Activated CD4-positive, CD25-positive, alpha-beta regulatory T cell (primary cell): ENCODE data around the gene LGR6.
A peak's percentile ranks its signal among the peaks of the same experiment; 100 is the strongest.

ENCODE experiments used
- DNase-seq, 4 experiments: peaks; one replicate each; lab custom pipeline; 2025; lab: John Stamatoyannopoulos, UW

Gene LGR6

DNA sequence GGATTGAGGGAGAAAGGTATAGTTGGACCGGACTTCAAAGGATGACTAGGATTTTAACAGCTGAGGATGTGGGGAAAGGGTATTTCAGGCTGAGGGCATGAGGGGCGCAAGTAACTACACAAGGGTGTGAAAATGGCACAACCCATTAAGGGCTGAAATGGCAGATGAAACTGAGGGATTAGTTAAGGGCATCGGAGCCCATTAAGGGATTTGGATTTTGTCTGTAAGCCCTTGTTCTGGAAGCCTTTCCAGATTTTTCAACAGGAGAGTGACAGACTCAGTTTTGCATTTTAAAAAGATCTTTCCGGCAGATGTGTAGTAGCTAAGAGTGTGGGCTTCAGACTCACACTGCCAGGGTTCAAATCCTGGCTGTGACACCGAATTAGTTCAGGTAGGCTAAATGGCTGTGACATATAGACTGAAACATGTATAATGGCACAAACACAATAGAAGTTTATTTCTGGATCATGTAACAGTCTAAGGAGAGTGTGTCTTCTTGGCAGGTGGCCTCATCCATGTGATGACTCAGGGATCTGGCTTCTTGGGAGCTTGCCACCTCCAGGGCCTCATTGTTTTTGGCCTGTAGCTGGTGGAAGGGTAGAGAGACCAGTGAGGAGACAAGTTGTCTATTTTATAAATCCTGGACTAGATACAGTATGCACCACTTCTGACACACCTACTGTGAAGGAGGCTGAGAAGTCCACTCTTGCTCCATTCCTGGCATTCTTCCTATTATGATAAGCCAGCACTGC, 98.5 kb downstream of the LGR6 start:
- DNase-seq = no peak

DNA sequence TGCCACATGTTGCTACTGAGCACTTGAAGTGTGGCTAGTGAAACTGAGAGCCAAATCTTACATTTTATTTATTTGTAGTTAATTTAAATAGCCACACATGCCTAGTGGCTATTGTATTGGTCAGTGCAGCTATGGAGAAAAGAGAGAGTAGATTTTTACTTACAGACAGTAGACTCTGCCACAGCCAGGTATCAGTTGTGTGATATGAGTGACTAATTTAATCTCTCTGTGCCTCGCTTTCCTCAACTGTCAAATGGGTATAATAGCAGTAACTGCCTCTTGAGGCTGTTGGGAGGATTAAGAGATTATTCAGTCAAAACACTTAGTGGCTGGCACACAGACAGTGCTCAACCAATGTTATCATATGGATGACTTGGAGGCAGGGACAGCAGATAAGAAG, 99.2 kb downstream of the LGR6 start:
- DNase-seq = no peak

DNA sequence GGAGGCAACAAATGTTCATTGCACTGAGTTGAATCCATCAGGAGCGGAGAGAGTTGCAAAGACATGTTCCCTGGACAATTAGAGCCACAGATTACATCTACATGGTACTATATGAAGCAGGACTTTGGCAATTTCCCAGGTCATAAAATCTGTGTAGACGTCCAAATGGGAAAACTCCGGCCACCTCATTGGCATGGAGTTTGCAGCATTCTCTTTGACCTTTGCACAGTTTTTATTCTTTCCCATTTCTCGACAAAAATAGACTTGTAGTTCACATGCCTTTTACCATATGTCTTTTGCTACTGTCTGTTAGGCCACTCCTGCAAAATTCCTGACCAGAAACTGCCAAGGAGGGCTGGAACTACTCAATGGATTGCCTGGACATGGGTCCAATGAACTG, 100.0 kb downstream of the LGR6 start:
- no peak for DNase-seq

DNA sequence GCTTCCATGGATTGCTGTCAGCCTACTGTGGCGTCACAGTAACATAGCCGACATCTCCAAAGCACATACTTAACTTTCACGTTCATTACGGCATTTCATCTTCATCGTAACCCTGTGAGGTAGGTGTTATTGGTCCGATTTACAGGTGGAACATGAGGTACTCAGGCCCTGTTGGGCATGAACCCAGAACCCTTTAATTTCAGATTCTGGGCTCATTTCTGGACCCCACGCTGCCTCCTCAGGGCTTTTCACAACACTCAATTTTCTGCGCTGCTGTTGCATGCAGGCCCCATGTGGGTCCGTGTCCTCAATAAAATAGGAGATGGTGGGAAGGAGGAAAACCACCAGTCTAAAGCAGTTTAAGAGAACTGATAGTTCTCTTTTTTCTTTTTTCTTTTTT, 108.6 kb downstream of the LGR6 start:
- DNase-seq = no peak

DNA sequence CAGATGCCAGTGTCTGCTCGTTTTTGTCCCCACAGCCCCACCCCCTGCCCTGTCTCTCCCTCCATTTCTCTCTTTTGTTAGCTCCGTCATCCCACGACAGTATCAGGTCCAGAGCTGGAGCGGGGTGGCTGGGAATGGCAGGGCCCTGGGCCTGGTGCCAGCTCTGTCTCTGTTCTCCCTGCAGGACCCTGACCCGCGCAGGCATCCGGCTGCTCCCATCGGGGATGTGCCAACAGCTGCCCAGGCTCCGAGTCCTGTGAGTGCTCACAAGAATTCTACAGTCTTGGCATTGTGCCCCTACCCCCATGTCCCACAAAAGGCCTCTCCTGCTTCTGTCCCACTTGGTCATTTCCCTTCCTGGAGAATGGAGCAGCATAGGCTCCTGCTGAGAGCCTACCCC, 110.8 kb downstream of the LGR6 start:
- no peak for DNase-seq

DNA sequence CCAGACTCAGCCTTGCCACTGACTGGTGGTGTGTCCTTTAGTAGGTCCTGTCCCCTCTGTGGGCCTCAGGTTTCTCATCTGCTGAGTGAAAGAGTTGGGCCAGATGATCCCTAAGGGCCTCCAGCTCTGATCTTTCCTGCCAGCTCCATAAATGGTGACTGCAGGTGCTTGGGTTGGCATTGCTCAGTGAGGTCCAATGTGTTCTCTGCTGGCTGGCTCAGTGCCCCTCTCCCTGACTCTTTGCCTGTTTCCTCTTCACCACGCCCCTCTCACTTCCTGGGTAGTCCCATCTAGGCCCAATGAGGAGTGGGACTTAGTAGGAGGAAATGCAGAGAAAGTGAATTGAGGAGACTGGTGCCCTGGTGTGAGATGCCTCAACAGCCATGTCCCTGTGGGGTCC, 111.6 kb downstream of the LGR6 start:
- no peak for DNase-seq

DNA sequence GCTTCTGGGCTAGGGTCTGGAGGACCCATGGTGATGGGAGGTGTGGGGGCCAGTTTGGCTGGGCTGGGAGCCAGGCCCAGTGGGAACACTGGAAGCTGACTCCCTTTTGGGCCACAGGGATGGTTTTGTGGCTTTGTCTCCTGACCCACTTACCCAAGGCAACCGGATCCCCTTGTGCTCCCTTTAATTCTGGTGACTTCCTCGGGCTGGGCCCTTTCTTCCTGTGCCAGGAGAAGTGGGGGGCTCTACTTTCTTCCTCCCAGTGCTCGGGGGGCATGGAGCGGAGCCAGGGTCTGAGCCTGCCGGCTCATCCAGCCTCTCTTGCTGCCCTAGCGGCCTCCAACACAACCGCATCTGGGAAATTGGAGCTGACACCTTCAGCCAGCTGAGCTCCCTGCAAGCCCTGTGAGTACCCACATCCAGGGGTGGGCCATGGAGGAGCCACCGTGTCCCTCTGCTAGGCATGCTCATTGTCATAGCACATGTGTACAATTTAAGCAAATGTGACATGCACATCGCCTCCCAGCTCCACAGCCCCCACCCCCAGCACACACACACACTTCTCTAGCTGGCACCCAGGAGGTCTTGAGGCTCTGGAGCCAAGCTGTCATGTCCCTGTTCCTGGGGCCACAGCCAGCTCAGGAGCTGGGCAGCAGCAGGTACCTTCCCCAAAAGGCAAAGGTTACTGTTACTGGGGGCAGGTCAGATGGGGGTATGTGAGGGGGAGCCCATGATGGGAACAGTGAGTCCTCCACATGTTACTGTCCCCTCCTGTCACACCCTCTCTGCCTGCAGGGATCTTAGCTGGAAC, 113.1 kb downstream of the LGR6 start:
- no peak for DNase-seq

DNA sequence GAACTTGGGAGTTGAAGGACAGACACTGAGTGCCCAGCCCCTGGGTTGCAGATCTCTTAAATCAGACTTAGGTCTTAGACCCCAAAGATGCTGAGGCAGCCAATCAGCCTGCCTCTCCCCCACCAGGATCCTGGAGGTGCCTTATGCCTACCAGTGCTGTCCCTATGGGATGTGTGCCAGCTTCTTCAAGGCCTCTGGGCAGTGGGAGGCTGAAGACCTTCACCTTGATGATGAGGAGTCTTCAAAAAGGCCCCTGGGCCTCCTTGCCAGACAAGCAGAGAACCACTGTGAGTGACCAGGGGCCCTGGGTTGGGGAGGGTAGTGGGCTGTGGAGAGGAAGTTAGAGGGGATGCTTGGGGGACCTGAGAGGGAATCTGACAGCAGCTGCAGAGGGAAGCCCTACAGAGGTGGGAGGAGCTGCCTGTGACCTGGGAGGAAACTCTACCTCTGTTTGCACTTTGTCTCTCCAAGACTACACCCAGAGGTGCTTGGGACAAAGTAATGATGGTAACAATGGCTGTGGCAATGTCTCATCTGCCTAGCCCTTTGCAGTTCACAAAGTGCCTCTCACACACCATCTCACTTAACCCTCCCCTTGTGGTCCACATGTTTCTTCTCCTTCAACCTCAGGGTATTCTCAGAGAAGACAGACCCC, 116.6 kb downstream of the LGR6 start:
- DNase-seq = no peak

DNA sequence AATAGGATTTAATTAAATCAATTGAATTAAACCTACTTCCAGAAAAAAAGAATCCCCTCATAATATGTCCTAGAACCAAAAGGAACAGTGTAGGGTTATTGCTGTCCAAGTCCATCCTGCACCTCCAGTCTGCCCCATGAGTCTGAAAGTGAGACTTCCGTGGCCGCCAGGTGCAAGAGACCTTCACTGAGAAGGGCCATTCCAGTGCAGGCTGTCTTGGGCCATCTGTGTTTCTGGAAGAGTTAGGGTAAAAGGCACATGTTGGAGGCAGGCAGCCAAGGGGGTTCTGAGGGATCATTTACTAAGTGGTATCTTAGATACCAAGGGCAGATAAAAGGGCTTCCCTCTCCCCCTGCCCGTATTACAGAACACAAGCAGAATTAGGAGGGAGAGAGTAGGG, 117.1 kb downstream of the LGR6 start:
- DNase-seq = no peak

DNA sequence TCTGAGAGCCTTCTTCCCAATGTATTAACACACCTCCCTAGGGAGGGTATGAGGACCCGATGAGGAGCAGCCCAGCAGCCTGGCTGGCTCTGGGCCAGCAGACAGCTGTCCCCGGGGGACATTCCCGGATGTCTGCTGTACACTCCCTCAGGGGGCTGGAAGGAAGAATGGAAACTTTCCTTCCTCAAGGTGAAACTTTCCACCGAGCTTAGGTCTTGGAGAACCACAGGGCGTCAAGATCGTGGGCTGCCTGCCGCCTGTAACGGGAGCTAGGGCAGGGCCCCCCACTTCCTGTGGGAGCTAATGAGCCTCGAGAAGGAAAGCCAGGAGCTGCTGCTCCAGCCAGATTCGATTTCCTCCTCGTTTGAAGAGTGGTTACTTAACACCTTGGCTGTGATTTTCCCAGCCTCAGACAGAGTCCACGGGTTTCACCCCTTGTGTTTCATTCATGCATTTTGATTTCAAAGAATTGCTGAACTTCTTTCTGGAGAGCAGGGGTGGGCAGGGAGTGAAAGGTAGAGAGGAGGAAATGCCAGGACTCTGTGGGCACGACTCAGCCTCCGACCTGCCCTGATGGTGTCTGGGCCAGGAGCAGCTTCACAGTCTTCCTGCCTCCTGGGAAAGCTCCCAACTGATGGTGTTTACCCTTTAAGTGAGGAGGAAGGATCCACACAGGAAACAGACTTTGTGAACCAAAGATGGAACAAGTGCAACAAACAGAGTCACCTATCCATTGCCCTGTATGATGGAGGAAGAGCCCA, 118.5 kb downstream of the LGR6 start:
- no peak for DNase-seq

DNA sequence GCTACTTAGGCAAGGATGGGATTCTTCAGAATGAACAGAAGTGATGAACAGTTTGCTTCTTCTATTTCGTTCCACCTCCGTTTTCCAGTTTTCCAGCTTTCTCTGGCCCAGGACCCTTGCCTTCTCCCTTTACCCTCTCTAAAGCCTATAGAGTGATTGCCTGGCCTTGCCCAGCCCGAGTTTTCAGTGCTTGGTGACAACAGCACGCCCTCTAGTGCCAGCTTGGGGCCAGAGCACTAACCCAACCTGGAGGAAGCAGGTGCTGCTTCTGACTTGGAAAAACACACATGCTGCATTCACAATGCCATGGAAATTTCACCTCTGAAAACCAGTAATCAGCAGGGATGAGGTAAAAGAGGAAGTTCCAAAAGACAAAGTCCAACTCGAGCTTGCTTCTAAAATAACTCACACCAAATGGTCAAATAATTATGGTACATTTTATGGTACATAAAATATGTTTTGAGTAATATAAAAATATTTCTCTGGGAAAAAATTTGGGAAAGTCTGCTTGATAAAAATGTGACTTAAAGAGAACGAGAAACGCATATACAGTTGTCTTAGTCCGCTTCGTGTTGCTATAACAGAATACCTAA, 122.1 kb downstream of the LGR6 start:
- DNase-seq = peak; percentile 44 to 54 (median 51)

DNA sequence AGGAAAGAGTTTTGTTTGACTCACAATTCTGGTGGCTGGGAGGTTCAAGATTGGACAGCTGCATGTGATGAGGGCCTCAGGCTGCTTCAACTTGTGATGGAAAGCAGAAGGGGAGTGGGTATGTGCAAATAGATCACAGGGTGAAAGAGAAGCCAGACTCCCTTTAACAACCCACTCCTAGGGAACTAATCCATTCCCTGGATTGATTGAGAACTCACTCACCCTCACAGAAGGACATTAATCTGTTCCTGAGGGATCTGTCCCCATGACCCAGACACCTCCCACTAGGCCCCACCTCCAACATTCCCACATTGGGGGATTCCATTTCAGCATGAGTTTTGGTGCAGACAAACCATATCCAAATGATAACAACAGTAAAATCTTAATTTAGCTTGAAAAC, 122.6 kb downstream of the LGR6 start:
- no peak for DNase-seq

DNA sequence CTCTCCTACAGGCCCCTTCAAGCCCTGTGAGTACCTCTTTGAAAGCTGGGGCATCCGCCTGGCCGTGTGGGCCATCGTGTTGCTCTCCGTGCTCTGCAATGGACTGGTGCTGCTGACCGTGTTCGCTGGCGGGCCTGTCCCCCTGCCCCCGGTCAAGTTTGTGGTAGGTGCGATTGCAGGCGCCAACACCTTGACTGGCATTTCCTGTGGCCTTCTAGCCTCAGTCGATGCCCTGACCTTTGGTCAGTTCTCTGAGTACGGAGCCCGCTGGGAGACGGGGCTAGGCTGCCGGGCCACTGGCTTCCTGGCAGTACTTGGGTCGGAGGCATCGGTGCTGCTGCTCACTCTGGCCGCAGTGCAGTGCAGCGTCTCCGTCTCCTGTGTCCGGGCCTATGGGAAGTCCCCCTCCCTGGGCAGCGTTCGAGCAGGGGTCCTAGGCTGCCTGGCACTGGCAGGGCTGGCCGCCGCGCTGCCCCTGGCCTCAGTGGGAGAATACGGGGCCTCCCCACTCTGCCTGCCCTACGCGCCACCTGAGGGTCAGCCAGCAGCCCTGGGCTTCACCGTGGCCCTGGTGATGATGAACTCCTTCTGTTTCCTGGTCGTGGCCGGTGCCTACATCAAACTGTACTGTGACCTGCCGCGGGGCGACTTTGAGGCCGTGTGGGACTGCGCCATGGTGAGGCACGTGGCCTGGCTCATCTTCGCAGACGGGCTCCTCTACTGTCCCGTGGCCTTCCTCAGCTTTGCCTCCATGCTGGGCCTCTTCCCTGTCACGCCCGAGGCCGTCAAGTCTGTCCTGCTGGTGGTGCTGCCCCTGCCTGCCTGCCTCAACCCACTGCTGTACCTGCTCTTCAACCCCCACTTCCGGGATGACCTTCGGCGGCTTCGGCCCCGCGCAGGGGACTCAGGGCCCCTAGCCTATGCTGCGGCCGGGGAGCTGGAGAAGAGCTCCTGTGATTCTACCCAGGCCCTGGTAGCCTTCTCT, 124.6 kb downstream of the LGR6 start:
- DNase-seq = no peak

DNA sequence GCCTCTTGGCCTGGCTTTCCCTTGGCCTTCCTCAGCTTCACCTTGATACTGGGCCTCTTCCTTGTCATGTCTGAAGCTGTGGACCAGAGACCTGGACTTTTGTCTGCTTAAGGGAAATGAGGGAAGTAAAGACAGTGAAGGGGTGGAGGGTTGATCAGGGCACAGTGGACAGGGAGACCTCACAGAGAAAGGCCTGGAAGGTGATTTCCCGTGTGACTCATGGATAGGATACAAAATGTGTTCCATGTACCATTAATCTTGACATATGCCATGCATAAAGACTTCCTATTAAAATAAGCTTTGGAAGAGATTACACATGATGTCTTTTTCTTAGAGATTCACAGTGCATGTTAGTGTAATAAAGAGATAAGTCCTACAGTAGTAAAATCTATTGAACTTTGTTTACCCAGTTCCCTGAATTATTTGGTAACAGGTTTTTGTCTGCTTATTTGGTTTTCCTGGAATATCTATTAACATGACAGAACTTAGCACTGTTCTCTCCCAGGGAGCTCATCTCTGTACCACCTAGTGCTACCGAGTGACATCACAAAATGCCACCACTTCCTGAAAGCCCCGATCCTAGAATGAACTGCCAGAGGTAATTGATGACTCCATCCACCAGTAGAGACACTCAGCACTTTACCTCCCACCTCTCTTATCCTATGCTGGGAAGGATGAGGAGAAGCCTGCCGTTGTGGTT, 125.9 kb downstream of the LGR6 start:
- no peak for DNase-seq

DNA sequence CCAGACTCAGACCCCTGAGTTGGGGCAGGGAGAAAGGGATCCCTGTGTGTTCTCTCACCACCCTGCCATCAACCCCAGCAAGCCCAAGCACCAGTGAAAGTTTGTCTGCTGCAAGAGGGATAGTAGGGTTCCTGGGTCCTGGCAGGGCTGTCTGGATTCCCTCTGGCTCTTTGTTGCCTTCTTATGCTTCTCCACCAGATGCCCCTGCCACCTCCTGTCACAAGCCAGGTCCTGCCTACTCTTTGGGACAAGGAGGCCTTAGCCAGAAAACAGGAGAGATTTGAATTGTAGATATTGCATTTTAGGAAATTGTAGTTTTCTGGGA, 126.4 kb downstream of the LGR6 start:
- no peak for DNase-seq

DNA sequence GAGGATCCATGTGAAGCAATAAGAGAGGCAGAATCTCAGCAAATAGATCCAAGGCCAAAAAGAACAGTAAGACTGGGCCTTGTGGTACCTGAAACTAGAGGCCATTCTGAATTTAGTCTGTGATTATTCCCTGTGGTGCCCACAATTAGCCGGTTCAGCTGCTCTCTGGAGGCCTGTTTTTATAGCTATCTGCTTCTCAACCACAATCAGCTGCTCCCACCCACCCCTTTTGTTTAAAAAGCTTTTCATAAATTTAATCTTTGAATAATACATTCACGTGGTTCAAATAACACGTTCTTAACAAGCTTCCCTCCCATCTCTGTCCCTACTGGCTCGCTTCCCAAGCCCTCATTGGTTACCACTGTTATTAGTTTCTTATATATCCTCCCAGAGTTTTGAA, 130.1 kb downstream of the LGR6 start:
- no peak for DNase-seq

DNA sequence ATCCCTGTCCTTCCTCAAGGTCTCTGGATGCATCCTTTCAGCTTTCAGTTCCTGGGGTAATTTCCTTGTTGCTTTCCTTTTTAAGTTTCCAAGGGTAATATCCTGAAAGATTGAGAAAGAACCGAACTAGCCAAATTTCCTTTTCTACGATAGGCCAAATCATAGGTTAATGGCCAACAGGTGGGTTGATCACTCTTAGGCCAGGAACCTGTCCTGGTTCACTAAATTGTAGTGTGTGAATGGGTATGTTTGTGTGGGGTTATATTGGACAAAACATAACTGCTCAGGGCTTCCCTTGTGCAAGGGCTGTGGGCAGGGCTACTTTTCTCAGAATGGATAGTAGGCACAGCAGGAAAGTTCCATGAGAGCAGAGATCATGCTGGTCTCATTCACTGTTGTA, 131.0 kb downstream of the LGR6 start:
- DNase-seq = no peak

DNA sequence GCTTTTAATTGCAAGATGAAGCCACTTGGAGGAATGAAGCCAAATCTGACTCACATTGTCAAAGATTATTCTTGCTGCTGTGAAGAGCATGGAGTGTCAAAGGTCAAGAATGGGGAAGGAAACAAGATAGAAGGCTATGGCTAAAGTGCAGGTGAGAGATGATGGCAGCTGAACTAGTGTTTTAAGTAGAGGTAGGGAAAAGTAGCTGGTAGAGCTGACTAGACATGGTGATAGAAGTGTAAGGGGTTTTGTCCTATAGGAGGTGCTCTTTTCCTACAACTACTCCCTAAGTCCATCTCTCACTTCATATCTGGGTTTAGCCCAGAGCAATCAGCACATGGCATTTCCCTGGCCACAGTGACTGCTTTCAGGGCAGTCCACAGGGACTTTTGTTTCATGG, 136.3 kb downstream of the LGR6 start:
- no peak for DNase-seq

DNA sequence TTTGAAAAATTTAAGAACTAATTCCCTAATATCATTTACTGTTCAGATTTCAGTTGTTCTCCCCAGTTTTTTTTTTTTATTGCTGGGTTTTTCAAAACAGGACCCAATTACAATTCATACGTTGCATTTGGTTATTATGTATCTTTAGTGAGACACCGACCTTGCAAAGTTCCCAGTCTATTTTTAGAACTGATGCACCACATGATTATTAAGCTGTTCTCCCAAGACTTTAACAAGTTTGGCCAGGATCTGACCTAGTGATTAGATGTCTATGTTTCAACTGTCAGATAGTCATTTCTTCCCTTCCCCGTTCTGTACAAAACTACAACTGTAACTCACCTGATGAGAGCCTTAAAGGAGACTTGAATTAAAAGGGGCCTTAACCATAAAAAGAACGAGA, 140.3 kb downstream of the LGR6 start:
- no peak for DNase-seq

DNA sequence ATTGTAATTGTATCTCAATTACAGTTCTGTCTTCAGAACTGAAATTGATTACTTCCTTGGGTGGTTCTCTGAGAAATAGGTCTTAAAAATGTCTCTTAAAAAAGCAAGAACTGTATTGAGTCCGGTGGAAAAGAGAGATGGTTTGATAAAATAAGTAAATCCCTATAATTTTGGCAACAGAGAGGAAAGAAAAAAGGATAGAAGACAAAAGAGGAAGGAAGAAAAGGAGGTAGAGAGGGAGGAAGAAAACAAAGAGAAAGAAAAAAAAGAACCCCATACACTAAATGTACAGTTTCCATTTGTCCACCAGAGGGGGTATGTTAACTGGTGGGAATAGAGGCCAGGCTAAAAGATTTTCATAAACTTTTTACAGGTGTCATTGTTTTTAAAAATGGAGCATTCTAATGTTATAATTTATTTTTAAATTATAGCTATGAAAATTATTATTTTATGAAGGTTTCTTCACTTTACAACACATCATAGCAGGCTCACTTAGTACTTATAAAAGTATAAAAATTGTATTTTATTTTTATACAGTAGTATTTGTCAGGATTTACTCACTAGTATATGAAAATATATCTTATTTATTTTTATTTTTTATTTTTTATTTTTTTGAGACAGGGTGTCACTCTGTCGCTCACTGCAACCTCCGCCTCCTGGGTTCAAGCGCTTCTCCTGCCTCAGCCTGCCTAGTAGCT, 150.2 kb downstream of the LGR6 start:
- DNase-seq = no peak
